OCI-LY3 (cell line): Measurements from ENCODE around the gene ASPRV1.

Experiments
- EZH2phosphoT487 ChIP-seq: fragments of 200-600 bp; shearing (Covaris generic); IDR thresholded peaks from 2 replicates; pipeline ENCODE4 v1.6.1; 2018; ENCODE audit warnings: antibody characterized with exemption, mixed run types, low read depth
- TF ChIP-seq, protein P1 (sequence below): fragments of 200-600, 300-600 bp; sonication (generic); IDR thresholded peaks from 2 replicates; pipeline ENCODE4 v1.5.1; 2014; ENCODE audit warnings: antibody characterized with exemption, low read length, low read depth

DNA sequence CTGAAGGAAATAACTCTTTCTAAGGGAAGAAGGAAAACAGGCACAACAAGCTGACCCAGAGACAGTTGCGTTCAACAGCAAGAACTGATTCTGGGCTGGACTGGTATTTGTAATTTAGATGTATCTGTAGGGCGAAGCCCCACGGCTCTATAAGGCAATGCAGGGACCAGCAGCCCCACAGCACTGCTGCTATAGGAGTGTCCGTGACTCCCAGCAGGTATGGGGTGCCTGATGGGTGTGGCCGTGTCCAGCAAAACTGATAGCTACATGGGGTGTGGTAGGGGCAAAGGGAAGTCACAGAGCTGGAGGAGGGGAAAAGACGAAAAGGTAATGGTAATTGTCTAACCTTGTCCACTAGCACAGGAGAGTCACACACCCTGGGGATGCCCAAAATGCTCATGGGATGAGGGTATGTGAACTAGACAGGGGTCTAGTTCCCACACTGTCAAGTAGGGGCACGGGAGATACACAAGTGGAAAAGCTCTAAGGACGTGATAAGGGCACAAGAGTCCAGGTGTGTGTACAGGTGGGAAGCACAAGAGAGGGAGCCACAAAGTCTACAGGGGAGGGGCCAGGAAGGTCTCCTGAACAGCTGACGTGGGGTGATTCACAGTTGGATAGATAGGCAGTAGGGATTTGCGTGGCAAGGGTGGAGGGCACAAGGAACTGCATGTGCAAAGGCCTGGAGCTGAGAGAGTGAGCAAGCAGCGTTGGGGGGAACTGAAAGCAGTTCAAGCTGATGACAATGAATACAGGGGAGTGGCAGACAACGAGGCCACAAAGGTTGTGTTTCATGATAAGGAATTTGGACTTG is 48.5 kb upstream of the ASPRV1 start:
- TF ChIP-seq, protein P1, sequence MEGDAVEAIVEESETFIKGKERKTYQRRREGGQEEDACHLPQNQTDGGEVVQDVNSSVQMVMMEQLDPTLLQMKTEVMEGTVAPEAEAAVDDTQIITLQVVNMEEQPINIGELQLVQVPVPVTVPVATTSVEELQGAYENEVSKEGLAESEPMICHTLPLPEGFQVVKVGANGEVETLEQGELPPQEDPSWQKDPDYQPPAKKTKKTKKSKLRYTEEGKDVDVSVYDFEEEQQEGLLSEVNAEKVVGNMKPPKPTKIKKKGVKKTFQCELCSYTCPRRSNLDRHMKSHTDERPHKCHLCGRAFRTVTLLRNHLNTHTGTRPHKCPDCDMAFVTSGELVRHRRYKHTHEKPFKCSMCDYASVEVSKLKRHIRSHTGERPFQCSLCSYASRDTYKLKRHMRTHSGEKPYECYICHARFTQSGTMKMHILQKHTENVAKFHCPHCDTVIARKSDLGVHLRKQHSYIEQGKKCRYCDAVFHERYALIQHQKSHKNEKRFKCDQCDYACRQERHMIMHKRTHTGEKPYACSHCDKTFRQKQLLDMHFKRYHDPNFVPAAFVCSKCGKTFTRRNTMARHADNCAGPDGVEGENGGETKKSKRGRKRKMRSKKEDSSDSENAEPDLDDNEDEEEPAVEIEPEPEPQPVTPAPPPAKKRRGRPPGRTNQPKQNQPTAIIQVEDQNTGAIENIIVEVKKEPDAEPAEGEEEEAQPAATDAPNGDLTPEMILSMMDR, result no peak
- no peak for TF ChIP-seq EZH2phosphoT487
